SK-N-SH (cell line): ENCODE results near the gene TMEM92. TPM values are rescaled to one million over a fixed set of nuclear protein-coding genes. Genes with fewer than 3 reads are reported as not detected.

Experiments used
- CTCF ChIA-PET: fragments of 300-600, 350-600 bp; formaldehyde crosslinking; extraction: SDS; loops from one replicate; lab custom pipeline; 2021; lab: Yijun Ruan, JAX
- POLR2A ChIA-PET: fragments of 350-600 bp; sonication (Branson Sonifier 250); formaldehyde crosslinking; extraction: SDS; loops from one replicate; lab custom pipeline; 2020; ENCODE audit warnings: antibody characterized with exemption, inconsistent platforms; lab: Yijun Ruan, JAX
- DNase-seq: peaks from one replicate; pipeline ENCODE4 v3.0.0; 2012
- H2AFZ ChIP-seq: fragments of 200-600 bp; sonication (generic); 2 replicates; pipeline ENCODE4 v1.8.1; 2016; ENCODE audit warnings: antibody characterized with exemption, mild to moderate bottlenecking, low read depth
- H3F3A ChIP-seq: fragments of 200-600 bp; sonication (generic); replicated peaks from 2 replicates; pipeline ENCODE3; 2016; ENCODE audit warnings: antibody characterized with exemption, mild to moderate bottlenecking; ENCODE audit not compliant: insufficient read depth
- H3K27ac ChIP-seq, 2 experiments: fragments of 200-500 bp in 1 of 2; fragments of 200-600 bp in 1 of 2; sonication (Bioruptor generic) in 1 of 2; sonication (generic), shearing (Covaris generic) in 1 of 2; 2 replicates each; pipeline versions ENCODE4 v1.5.1 to v1.6.1; 2014 to 2016; ENCODE audit warnings: low read depth in 2 of 2, inconsistent platforms in 1 of 2, low read length in 1 of 2, mild to moderate bottlenecking in 1 of 2, mixed read lengths in 1 of 2
- H3K27me3 ChIP-seq: fragments of 200-600 bp; sonication (generic), shearing (Covaris generic); 2 replicates; pipeline ENCODE4 v1.6.1; 2016; ENCODE audit warnings: mixed run types; ENCODE audit not compliant: insufficient read depth
- H3K36me3 ChIP-seq, 2 experiments: fragments of 200-500 bp in 1 of 2; fragments of 200-600 bp in 1 of 2; sonication (Bioruptor generic) in 1 of 2; sonication (generic) in 1 of 2; replicated peaks in 1 of 2; 2 replicates each; pipeline versions ENCODE3 to v1.5.1; 2014 to 2016; ENCODE audit warnings: low read length in 1 of 2, mild to moderate bottlenecking in 1 of 2; ENCODE audit not compliant: insufficient read depth in 2 of 2, control insufficient read depth in 1 of 2
- H3K4me1 ChIP-seq, 2 experiments: fragments of 200-500 bp in 1 of 2; fragments of 200-600 bp in 1 of 2; sonication (Bioruptor generic) in 1 of 2; sonication (generic), shearing (Covaris generic) in 1 of 2; 2 replicates each; pipeline versions ENCODE4 v1.5.1 to v1.6.1; 2014 to 2016; ENCODE audit warnings: low read depth in 1 of 2, low read length in 1 of 2, mixed run types in 1 of 2; ENCODE audit not compliant: insufficient read depth in 2 of 2, control insufficient read depth in 1 of 2
- H3K4me2 ChIP-seq: fragments of 200-600 bp; sonication (generic), shearing (Covaris generic); 2 replicates; pipeline ENCODE4 v1.6.1; 2017; ENCODE audit warnings: mixed run types
- H3K4me3 ChIP-seq, 2 experiments: fragments of 200-500 bp in 1 of 2; fragments of 200-600 bp in 1 of 2; sonication (Bioruptor generic) in 1 of 2; sonication (generic), shearing (Covaris generic) in 1 of 2; 2 replicates each; pipeline versions ENCODE4 v1.5.1 to v1.8.1; 2014 to 2016; ENCODE audit warnings: low read depth in 2 of 2, inconsistent platforms in 1 of 2, low read length in 1 of 2, mild to moderate bottlenecking in 1 of 2, mixed read lengths in 1 of 2, moderate library complexity in 1 of 2
- H3K79me2 ChIP-seq: fragments of 200-600 bp; sonication (generic); 2 replicates; pipeline ENCODE4 v1.8.1; 2017; ENCODE audit warnings: mild to moderate bottlenecking; ENCODE audit not compliant: insufficient read depth
- H3K9ac ChIP-seq: fragments of 200-600 bp; sonication (generic); 2 replicates; pipeline ENCODE4 v1.6.1; 2017; ENCODE audit warnings: mixed run types
- H3K9me2 ChIP-seq: fragments of 200-600 bp; sonication (generic); 2 replicates; pipeline ENCODE4 v1.6.1; 2017; ENCODE audit warnings: mixed run types
- H3K9me3 ChIP-seq: fragments of 200-600 bp; sonication (generic); 2 replicates; pipeline ENCODE4 v1.6.1; 2017; ENCODE audit warnings: mixed run types, mild to moderate bottlenecking, moderate library complexity
- H4K20me1 ChIP-seq: fragments of 200-600 bp; sonication (generic); 2 replicates; pipeline ENCODE4 v1.6.1; 2017; ENCODE audit warnings: mild to moderate bottlenecking, mixed run types; ENCODE audit not compliant: insufficient read depth
- ELF1 ChIP-seq: IDR thresholded peaks from 2 replicates; pipeline ENCODE4 v1.4.0; 2012
- FOXJ3 ChIP-seq: sonication (generic); formaldehyde crosslinking; IDR thresholded peaks from 2 replicates; pipeline ENCODE4 v1.5.1; 2020; ENCODE audit warnings: mild to moderate bottlenecking, missing genetic modification reagents
- FOXM1 ChIP-seq: IDR thresholded peaks from 2 replicates; pipeline ENCODE4 v1.4.0; 2012; ENCODE audit warnings: low read depth, mild to moderate bottlenecking
- GATA2 ChIP-seq: sonication (generic); formaldehyde crosslinking; IDR thresholded peaks from 2 replicates; pipeline ENCODE4 v1.5.0; 2020; ENCODE audit warnings: mild to moderate bottlenecking, missing genetic modification reagents
- IRF3 ChIP-seq: fragments of 150-350 bp; IDR thresholded peaks from 2 replicates; pipeline ENCODE4 v1.6.1; 2016; ENCODE audit warnings: mild to moderate bottlenecking, low read depth, low read length
- MAX ChIP-seq: IDR thresholded peaks from 2 replicates; pipeline ENCODE4 v1.4.0; 2012; ENCODE audit warnings: low read depth
- MEF2A ChIP-seq: IDR thresholded peaks from 2 replicates; pipeline ENCODE4 v1.4.0; 2012; ENCODE audit warnings: low read depth, borderline replicate concordance
- PBX3 ChIP-seq: IDR thresholded peaks from 2 replicates; pipeline ENCODE4; 2012
- POLR2AphosphoS5 ChIP-seq: IDR thresholded peaks from 2 replicates; pipeline ENCODE4 v1.6.1; 2012; ENCODE audit warnings: low read depth, low read length
- RAD21 ChIP-seq: IDR thresholded peaks from 2 replicates; pipeline ENCODE4 v1.6.1; 2012; ENCODE audit warnings: mild to moderate bottlenecking, low read length
- REST ChIP-seq: IDR thresholded peaks from 2 replicates; pipeline ENCODE4 v1.6.1; 2012; ENCODE audit warnings: mild to moderate bottlenecking, low read depth, low read length, moderate library complexity
- RFX5 ChIP-seq: IDR thresholded peaks from 2 replicates; pipeline ENCODE4 v1.6.1; 2012; ENCODE audit warnings: mild to moderate bottlenecking, improper control_type of control experiment, low read length
- SIN3A ChIP-seq: IDR thresholded peaks from 2 replicates; pipeline ENCODE4 v1.6.1; 2012; ENCODE audit warnings: low read depth, mild to moderate bottlenecking, low read length, moderate library complexity, borderline replicate concordance
- TAF1 ChIP-seq: IDR thresholded peaks from 2 replicates; pipeline ENCODE4 v1.6.1; 2012; ENCODE audit warnings: low read depth, mild to moderate bottlenecking, low read length, moderate library complexity, borderline replicate concordance
- TCF12 ChIP-seq: IDR thresholded peaks from 2 replicates; pipeline ENCODE4 v1.4.0; 2012
- TEAD4 ChIP-seq: IDR thresholded peaks from 2 replicates; pipeline ENCODE4 v1.4.0; 2012; ENCODE audit warnings: mild to moderate bottlenecking, borderline replicate concordance; ENCODE audit not compliant: insufficient read depth
- USF2 ChIP-seq: fragments of 150-350 bp; IDR thresholded peaks from 2 replicates; pipeline ENCODE4 v1.6.1; 2017; ENCODE audit warnings: antibody characterized with exemption, low read length, low read depth, borderline replicate concordance
- ZBTB33 ChIP-seq: IDR thresholded peaks from 2 replicates; pipeline ENCODE4 v1.4.0; 2012; ENCODE audit warnings: low read depth, borderline replicate concordance
- WGBS: methylation state at CpG from one replicate; pipeline ENCODE4 v1.1.6; 2017; ENCODE audit warnings: low lambda C conversion rate; 5-methylcytosine and 5-hydroxymethylcytosine counted together
- polyA plus RNA-seq, 3 experiments: library from polyadenylated mRNA; depleted of rRNA; stranded (reverse); fragments of >200 nt; gene quantifications; 2 replicates each; pipeline ENCODE4 v1.2.3, GENCODE V29; 2012

TMEM92 gene
- polyA plus RNA-seq, 1 of the 3 experiments (the other 2 are of a cell fraction) = 0.46 TPM

GRCh38 chr17:50303596-50303995 lies 29.3 kb downstream of the TMEM92 start:
- no peak for DNase-seq
- H3K9me2 ChIP-seq = no peaks in the 10 kb centered on the region
- no peak overlapping the region for H3K9ac ChIP-seq
- no peaks in the 10 kb centered on the region for H3K27me3 ChIP-seq
- ChIA-PET POLR2A (no interaction called here), CTCF (interaction anchor here (0.9 to 53.3 kb wide), 3 partner anchors 92 to 176 kb away, joined by 3 to 2150 read pairs (median 388); partner anchors contain the start of genes COL1A1 and SGCA)
- H3K4me2 ChIP-seq = no peak overlapping the region
- 86% methylated on average over 4 of the region's 4 CpGs for WGBS
- no peak overlapping the region for H2AFZ ChIP-seq
- no peak overlapping the region for H3K27ac ChIP-seq
- H3K36me3 ChIP-seq = no peaks in the 10 kb centered on the region
- H3K4me1 ChIP-seq = no peaks in the 10 kb centered on the region
- no peaks in the 10 kb centered on the region for H3K9me3 ChIP-seq
- H4K20me1 ChIP-seq = no peaks in the 10 kb centered on the region
- no peak overlapping the region for H3K4me3 ChIP-seq
- TF ChIP-seq ZBTB33 = no peak
- TF ChIP-seq GATA2 (CRISPR knock-in tag) = no peak
- no peaks in the 10 kb centered on the region for H3F3A ChIP-seq
- H3K79me2 ChIP-seq = no peaks in the 10 kb centered on the region

GRCh38 chr17:50304781-50305404 lies 30.6 kb downstream of the TMEM92 start:
- CTCF ChIA-PET = interaction anchor here (1.0 to 53.3 kb wide), 5 partner anchors 9 to 211 kb away, joined by 3 to 2150 read pairs (median 59); partner anchors contain the start of genes COL1A1 and SGCA
- POLR2A ChIA-PET = no interaction called here
- 81% methylated on average over 7 of the region's 7 CpGs for WGBS
- TF ChIP-seq IRF3 (no peak), FOXM1 (no peak), REST (no peak), ELF1 (no peak), RFX5 (no peak), MEF2A (no peak), MAX (no peak), TCF12 (no peak), TEAD4 (no peak), PBX3 (no peak), FOXJ3 (CRISPR knock-in tag) (no peak), RAD21 (no peak), TAF1 (no peak), SIN3A (no peak), USF2 (no peak), POLR2AphosphoS5 (no peak)

More at GRCh38 chr17:50304781-50305404, 30.6 kb downstream of the TMEM92 start:
- Histone ChIP-seq H3F3A (no peaks in the 10 kb centered on the region), H3K4me2 (no peak overlapping the region), H3K9me3 (no peaks in the 10 kb centered on the region), H3K36me3 (no peaks in the 10 kb centered on the region), H3K9me2 (no peaks in the 10 kb centered on the region), H3K79me2 (no peaks in the 10 kb centered on the region), H2AFZ (no peak overlapping the region), H3K4me1 (no peaks in the 10 kb centered on the region), H3K9ac (no peak overlapping the region), H3K27ac (no peak overlapping the region), H3K27me3 (no peaks in the 10 kb centered on the region), H3K4me3 (no peak overlapping the region), H4K20me1 (no peaks in the 10 kb centered on the region)
- DNase-seq = no peak
